DND-41 (cell line): ENCODE results near the gene PIGS.
"Not testable (repeated sequence)": the region's sequence is repeated elsewhere in the genome, so short reads cannot be mapped to it uniquely, and the experiment has no call there.

Experiments used
- ATAC-seq: fragments of 200-7000 bp; cut with Tn5 transposase; 3 replicates; pipeline ENCODE4 v1.9.1; 2021; ENCODE audit warnings: low read depth; ENCODE audit not compliant: insufficient read depth
- DNase-seq: peaks from one replicate; pipeline ENCODE4 v3.0.0-alpha.2; 2020
- H2AFZ ChIP-seq: 2 replicates; pipeline ENCODE4 v1.6.0; 2012; ENCODE audit warnings: low read depth, low read length
- H3K27ac ChIP-seq: 2 replicates; pipeline ENCODE4 v1.5.1; 2012; ENCODE audit warnings: low read length, inconsistent platforms
- H3K27me3 ChIP-seq: fragments of 200-600 bp; sonication (generic); 2 replicates; pipeline ENCODE4 v1.6.0; 2012; ENCODE audit warnings: low read length, mild to moderate bottlenecking, inconsistent platforms; ENCODE audit not compliant: insufficient read depth, poor library complexity
- H3K36me3 ChIP-seq: 2 replicates; pipeline ENCODE4 v1.5.1; 2012; ENCODE audit warnings: low read length, inconsistent platforms; ENCODE audit not compliant: insufficient read depth
- H3K4me1 ChIP-seq: 2 replicates; pipeline ENCODE4 v1.5.1; 2012; ENCODE audit warnings: mild to moderate bottlenecking, low read length; ENCODE audit not compliant: insufficient read depth
- H3K4me2 ChIP-seq: 2 replicates; pipeline ENCODE4 v1.6.0; 2012; ENCODE audit warnings: mild to moderate bottlenecking, moderate library complexity, low read length, inconsistent platforms; ENCODE audit not compliant: insufficient read depth
- H3K4me3 ChIP-seq, 2 experiments: fragments of 200-600 bp in 1 of 2; shearing (Covaris generic) in 1 of 2; 2 replicates each; pipeline ENCODE4 v1.5.1; 2012 to 2016; ENCODE audit warnings: inconsistent platforms in 2 of 2, low read length in 2 of 2, mild to moderate bottlenecking in 2 of 2, low read depth in 1 of 2, moderate library complexity in 1 of 2
- H3K79me2 ChIP-seq: 2 replicates; pipeline ENCODE4 v1.6.0; 2012; ENCODE audit warnings: low read length, inconsistent platforms; ENCODE audit not compliant: insufficient read depth
- H3K9ac ChIP-seq: 2 replicates; pipeline ENCODE4 v1.6.0; 2012; ENCODE audit warnings: low read depth, mild to moderate bottlenecking, inconsistent platforms, low read length, moderate library complexity
- H3K9me3 ChIP-seq: 2 replicates; pipeline ENCODE4 v1.5.1; 2012; ENCODE audit warnings: low read length, moderate library complexity, mild to moderate bottlenecking, inconsistent platforms; ENCODE audit not compliant: insufficient read depth, severe bottlenecking
- H4K20me1 ChIP-seq: 2 replicates; pipeline ENCODE4 v1.6.0; 2012; ENCODE audit warnings: low read length; ENCODE audit not compliant: insufficient read depth
- CTCF ChIP-seq: IDR thresholded peaks from 2 replicates; pipeline ENCODE4 v1.5.1; 2012; ENCODE audit warnings: borderline replicate concordance, low read length, moderate library complexity, mild to moderate bottlenecking; ENCODE audit not compliant: poor library complexity, severe bottlenecking; ENCODE audit errors: extremely low read depth
- EZH2 ChIP-seq: IDR thresholded peaks from 3 replicates; pipeline ENCODE4 v1.6.1; 2012; ENCODE audit warnings: borderline replicate concordance, low read depth, mild to moderate bottlenecking, moderate library complexity, low read length, inconsistent platforms; ENCODE audit not compliant: severe bottlenecking

PIGS gene

DNA sequence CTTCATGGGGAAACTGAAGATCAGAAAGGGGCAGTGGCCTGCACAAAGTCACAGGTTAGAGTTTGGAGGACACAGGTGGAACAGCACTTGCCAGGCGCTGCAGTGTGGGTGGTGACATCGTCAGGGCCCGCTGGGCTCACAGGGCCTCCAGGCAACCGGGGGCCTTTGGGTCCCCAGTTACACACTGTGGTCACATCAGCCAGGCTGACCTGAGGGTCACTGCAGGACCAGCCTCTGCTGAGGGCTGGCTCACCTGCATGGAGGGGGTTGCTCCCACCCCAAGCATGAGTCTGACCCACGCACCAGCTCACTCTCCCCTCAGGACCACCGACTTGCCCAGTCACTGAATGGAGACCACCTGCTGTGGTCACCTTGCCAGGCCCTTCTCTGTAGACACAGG lies 48.1 kb downstream of the PIGS start:
- Histone ChIP-seq H3K79me2 (no peaks in the 10 kb centered on the region), H3K27ac (no peak overlapping the region), H4K20me1 (no peaks in the 10 kb centered on the region; the same call in 1 of the 2 replicates), H3K9ac (no peak overlapping the region), H3K36me3 (no peaks in the 10 kb centered on the region), H3K4me1 (peaks cover 6% of the 10 kb centered on the region), H3K4me2 (no peak overlapping the region), H2AFZ (no peak overlapping the region), H3K27me3 (peaks cover 4% of the 10 kb centered on the region), H3K9me3 (no peaks in the 10 kb centered on the region), H3K4me3 (no peak overlapping the region)
- ATAC-seq (no peak), DNase-seq (no peak)
- TF ChIP-seq CTCF (no peak), EZH2 (no peak)

DNA sequence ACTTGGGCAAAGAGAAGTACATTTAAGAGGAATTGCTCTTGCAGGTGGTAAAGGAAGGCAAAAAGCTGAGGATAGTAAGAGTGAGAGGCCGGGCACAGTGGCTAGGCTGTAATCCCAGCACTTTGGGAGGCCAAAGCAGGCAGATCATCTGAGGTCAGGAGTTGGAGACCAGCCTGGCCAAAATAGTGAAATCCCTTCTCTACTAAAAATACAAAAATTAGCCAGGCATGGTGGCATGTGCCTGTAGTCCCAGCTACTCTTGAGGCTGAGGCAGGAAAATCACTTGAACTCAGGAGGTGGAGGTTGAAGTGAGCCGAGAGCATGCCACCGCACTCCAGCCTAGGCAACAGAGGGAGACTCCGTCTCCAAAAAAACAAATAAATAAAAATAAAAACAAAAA lies 49.0 kb downstream of the PIGS start:
- H3K27ac ChIP-seq, H3K4me2 ChIP-seq, H3K27me3 ChIP-seq, H4K20me1 ChIP-seq, H2AFZ ChIP-seq, DNase-seq, H3K9ac ChIP-seq, H3K36me3 ChIP-seq, H3K79me2 ChIP-seq, H3K4me1 ChIP-seq, ATAC-seq, H3K4me3 ChIP-seq, H3K9me3 ChIP-seq: not testable (repeated sequence)

- TF ChIP-seq CTCF = no peak
- no peak for TF ChIP-seq EZH2
- Histone ChIP-seq H3K9ac (no peak overlapping the region), H2AFZ (no peak overlapping the region), H3K4me1 (peaks cover 6% of the 10 kb centered on the region), H3K9me3 (no peaks in the 10 kb centered on the region), H3K4me2 (no peak overlapping the region), H4K20me1 (no peaks in the 10 kb centered on the region; the same call in 1 of the 2 replicates), H3K27ac (no peak overlapping the region), H3K27me3 (peaks cover 4% of the 10 kb centered on the region), H3K36me3 (no peaks in the 10 kb centered on the region), H3K79me2 (no peaks in the 10 kb centered on the region), H3K4me3 (no peak overlapping the region)
- ATAC-seq (no peak), DNase-seq (no peak)
Observed at GRCh38 chr17:28521311-28522085, 49.8 kb downstream of the PIGS start.

GRCh38 chr17:28520687-28521086 lies 50.6 kb downstream of the PIGS start:
- H3K79me2 ChIP-seq = no peaks in the 10 kb centered on the region
- H3K9ac ChIP-seq = no peak overlapping the region
- H3K36me3 ChIP-seq = no peaks in the 10 kb centered on the region
- no peaks in the 10 kb centered on the region for H4K20me1 ChIP-seq
- no peak overlapping the region for H3K27ac ChIP-seq
- no peak overlapping the region for H2AFZ ChIP-seq
- no peak for DNase-seq
- peaks cover 6% of the 10 kb centered on the region for H3K4me1 ChIP-seq
- H3K27me3 ChIP-seq = peaks cover 4% of the 10 kb centered on the region
- H3K9me3 ChIP-seq = no peaks in the 10 kb centered on the region
- no peak overlapping the region for H3K4me3 ChIP-seq
- TF ChIP-seq CTCF = no peak
- no peak for TF ChIP-seq EZH2
- ATAC-seq = no peak
- H3K4me2 ChIP-seq = no peak overlapping the region
